NCI-H1092 treated with DMSO at 0.1 percent for 48 hours (cell line): ENCODE data around the gene HAPLN3.
"Not testable (repeated sequence)": the region's sequence is repeated elsewhere in the genome, so short reads cannot be mapped to it uniquely, and the experiment has no call there.

ENCODE experiments used
- DNase-seq: peaks from one replicate; lab custom pipeline; 2025; lab: John Stamatoyannopoulos, UW

The HAPLN3 gene, protein sequence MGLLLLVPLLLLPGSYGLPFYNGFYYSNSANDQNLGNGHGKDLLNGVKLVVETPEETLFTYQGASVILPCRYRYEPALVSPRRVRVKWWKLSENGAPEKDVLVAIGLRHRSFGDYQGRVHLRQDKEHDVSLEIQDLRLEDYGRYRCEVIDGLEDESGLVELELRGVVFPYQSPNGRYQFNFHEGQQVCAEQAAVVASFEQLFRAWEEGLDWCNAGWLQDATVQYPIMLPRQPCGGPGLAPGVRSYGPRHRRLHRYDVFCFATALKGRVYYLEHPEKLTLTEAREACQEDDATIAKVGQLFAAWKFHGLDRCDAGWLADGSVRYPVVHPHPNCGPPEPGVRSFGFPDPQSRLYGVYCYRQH

DNA sequence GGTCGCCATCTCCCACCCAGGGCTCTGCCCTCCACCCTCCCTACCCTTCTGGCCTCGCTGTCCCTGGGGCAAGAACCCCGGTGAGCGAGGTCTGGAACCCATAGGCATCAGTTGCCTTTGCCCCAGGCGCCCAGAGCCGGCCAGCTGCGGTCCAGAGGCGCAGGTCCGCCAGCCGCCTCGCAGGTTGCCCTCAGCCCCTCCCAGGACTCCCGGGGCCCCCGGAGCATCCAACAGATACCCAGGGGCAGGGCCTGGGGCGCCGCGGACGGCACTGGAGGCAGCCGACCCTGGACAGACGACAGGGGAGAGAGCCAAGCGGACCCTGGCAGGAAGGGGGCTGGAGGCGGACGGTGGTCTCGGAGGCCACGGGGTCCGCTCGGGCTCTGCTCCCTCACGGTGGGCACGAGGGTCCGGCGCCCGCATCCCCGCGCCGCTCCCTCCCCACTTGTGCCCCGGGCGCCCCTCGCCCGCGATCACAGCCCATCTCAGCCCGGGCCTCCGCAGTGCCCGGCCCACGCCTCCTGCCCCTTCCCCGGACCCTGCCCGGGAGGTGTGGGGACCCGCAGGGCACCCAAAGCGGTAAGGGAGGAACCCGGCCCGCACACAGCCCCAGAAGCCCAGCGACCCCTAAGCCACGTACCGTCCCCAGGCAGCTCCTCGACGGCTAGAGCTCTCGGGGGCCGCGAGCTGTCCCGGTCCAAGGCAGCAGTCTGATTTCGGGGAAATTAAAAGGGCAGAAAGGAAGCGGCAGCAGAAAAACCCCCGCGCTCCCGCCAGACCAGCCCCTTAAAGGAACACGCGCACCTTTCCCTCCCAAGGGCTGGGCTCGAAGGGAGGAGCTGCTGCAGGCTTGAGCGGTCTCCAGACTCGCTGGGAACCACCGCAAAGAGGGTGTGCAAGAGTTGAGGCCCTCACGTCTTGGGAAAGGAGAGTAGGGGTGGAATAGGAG lies at the start of gene HAPLN3:
Gene HAPLN3, minus strand, starts transcription at position 726 of the 949 bp plus-strand sequence. CDS start 8,246 bp downstream, outside the sequence.
- DNase-seq = no peak

DNA sequence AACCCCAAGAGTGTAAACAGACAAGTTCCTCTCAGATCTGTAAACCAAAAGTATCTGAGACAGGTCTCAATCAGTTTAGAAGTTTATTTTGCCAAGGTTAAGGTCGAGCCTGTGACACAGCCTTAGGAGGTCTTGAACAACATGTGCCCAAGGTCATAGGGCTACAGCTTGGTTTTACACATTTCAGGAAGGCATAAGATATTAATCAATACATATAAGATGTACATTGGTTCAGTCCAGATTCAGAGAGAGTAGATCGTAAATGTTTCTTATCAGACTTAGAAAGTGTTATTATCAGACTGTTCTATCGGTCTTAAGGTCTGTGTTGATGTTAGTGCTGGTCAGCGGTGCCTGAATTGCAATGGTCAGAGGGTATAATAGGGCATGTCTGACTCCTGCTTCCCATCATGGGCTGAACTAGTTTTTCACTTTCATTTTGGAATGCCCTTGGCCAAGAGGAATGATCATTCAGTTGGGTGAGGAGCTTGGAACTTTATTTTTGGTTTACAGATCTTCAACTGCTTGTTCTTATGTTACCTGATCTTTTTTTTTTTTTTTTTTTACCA lies 44.8 kb upstream of the HAPLN3 start:
- DNase-seq = no peak

DNA sequence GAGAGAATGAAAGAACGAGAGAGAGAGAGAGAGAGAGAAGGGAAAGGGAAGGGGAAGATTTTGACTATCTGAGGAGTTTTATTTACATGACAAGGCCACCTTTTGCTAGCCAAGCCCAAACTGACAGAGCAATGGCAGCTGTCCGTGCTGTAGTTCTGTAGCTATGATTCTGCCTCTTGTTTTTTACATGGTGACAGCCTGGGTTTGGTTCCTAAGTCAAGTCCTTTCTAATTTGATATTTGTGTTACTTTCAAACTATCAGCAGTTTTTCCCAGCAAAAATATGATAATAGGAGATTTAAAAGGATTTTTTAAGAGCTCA lies 44.1 kb upstream of the HAPLN3 start:
- no peak for DNase-seq

DNA sequence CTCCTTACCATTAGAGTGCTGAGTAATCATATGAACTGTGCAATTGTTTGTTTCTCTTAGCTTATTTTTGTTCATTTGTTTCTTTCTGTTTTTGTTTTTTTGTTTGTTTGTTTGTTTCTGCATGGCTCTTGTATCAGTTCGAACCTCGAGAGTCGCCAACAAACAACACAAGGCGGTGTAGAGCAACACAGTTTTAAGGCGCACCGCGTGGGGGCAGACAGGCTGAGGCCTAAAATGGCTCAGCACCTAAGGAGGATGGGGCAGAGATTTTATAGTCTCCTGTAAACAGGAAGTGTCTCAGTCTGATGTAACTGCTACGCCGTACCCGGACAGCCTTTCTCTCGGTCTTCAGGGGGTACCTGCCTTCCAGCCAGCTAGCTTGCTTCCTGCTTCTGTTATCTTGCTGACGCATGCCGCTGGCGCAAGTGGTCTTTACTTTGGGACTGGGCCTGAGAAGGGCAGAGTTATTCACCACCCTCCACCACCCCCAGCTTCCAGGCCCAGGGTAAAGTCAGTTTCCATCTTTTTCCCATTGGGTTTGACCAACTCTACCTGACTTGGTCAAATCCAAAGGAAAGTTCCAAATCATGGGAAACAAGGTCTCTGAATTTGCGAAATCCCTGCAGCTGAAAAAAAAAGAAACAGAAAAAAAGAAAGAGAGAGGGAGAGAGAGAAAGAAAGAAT lies 43.6 kb upstream of the HAPLN3 start:
- DNase-seq = no peak

DNA sequence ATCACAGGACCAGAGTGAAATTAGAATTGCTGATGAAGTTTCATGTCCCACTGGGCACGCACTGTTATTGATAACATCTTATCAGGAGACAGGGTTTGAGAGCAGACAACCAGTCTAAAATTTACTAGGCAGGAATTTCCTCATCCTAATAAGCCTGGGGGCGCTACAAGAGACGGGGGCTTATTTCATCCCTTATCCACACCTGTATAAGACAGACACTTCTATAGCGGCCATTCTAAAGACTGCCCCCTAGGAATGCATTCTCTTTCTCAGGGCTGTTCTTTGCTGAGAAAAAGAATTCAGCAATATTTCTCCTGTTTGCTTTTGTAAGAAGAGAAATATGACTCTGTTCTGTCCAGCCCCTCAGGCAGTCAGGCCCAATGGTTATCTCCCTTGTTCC lies 39.1 kb upstream of the HAPLN3 start:
- DNase-seq = not testable (repeated sequence)

DNA sequence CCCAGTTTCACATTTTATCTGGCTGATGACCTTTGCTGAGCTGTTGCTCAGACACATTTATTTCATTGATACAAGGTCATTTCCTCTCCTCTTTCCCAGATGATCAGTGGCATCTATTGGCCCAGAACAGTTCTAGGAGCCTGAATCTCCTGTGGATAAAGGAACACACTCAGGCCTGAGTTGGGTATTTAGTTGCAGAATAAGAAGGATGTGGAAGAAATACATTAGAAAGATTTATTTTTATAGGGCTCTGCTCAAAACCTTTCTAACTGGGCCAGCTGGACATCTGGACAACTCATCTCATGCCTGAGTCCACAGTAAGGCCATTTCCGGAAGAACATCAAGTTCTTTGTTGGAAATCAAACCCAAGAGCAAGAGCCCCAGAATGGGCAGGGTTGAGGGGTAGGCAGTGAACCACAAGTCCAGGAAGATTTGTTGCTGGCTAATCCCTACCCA lies 37.6 kb upstream of the HAPLN3 start:
- DNase-seq = no peak

DNA sequence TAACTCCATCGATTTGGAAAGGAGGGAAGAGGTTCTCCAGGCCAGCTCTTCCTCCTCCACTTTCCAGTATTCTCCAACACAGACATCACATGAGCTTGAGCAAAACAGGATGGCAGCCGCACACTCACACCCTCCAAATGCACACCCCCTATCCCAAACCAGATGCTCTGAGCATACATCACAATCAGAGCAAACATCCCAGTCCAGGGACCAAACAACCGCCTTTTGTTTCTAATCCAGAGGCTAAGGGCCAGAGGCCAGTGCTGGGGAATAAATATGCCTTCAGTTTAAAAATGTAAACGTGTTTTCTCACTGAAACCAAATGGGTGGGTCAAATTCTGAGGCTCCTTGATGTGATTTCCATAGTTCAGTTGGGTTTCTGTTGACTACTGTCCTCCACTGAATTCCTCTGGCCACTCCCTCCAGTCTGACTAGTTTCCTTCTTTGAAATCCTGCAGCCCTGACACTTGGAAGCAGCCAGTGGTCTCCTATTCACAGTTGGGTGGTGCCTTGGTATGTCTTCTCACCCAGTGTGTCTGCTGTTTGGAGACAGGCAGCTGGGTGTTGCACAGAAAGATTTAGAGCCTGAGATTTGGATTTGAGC lies 37.0 kb upstream of the HAPLN3 start:
- no peak for DNase-seq

DNA sequence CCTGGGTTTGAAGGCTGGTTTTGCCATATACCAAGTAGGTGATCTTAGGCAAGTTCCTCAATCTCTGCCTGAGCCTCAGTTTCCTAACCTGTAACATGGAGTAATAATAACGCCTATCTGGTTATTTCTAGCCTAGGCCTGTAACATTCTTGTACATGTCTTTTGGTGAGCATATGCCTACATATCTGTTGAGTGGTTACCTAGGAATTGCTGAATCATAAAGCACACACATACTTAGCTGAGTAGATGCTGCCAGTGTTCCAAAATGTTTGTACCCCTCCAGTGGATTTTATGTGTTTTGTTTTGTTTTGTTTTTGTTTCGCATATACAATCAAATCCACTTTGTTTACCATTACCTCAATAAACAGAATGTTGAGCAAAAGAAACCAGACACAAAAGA lies 35.2 kb upstream of the HAPLN3 start:
- no peak for DNase-seq

DNA sequence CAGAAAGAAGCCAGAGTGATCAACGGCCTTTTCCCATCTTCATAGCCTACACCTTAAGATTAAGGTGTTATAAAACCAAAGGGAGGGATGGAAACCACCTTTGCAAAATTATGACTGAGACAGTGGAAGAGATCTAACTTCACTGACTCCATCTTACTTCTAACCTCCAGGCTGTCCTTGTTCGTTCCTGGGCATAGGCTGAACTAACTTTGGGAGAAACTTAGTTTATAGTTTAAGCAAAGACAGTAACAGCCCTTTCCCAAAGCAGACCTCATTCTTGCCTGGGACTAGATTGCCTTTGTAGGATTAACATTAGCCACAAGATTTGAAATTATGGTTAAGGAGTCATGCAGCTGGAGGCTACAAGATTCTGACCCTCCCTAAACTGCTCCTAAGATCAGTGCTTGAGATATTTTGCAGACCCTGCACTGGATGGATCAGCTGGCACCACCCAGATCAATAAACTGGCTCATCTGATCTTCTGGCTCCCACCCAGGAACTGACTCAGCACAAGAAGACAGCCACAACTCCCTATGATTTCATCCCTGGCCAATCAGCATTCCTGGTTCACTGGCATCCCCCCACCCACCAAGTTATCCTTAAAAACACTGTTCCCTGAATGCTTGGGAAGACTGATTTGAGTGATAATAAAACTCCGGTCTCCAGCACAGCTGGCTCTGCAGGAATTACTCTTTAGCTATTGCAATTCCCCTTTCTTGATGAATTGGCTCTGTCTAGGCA lies 34.2 kb upstream of the HAPLN3 start:
- not testable (repeated sequence) for DNase-seq

DNA sequence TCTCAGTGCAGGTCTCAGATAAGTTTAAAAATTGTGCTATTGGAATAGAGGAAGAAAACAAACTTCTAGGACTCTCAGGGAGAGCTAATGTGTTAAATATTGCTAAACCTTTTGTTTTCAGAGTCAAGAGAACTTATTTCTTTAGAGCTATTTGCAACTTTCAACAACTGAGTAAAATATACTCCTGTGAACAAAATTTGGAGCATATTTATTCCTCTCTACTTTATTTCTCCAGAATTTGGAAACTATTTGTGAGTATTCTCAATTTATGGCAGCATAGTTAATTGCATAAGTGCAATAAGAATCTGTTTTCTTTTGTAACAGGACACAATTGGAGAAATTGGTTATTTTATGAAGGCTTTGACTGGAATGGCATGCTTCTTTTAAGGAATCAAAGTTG lies 32.8 kb upstream of the HAPLN3 start:
- not testable (repeated sequence) for DNase-seq

DNA sequence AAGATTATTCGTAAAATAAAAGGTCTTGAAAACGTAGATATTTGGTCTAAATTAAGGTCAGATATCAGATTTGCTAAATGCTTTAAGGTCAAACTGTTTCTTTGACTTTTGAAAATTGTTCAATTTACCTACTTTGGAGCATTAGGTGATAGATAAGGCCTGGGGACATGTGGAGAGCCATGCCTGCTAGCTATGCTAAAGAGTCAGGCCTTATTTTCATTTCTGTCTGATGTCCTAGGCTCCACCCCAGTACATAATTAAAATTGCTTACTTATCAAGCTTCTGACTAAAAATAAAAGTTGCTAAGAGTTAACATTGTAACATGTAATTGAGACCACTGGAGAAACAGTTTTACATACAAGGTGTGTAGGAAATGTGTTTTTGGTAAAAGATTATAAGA lies 30.3 kb upstream of the HAPLN3 start:
- DNase-seq = not testable (repeated sequence)

DNA sequence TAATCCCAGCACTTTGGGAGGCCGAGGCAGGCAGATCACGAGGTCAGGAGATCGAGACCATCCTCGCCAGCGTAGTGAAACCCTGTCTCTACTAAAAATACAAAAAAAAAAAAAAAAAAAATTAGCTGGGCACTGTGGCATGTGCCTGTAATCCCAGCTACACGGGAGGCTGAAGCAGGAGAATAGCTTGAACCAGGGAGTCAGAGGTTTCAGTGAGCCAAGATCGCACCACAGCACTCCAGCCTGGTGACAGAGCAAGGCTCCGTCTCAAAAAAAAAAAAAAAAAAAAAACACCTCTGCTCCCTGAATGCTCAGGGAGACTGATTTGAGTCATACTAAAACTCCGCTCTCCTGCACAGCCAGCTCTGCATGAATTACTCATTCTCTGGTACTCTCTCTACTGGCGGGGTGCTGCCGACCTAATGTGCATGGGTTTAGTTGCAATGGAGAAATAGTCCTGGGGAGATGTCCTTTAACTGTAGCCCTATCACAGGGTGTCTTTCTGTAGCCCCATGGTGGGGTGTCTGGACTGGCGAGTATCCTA lies 25.6 kb upstream of the HAPLN3 start:
- not testable (repeated sequence) for DNase-seq

DNA sequence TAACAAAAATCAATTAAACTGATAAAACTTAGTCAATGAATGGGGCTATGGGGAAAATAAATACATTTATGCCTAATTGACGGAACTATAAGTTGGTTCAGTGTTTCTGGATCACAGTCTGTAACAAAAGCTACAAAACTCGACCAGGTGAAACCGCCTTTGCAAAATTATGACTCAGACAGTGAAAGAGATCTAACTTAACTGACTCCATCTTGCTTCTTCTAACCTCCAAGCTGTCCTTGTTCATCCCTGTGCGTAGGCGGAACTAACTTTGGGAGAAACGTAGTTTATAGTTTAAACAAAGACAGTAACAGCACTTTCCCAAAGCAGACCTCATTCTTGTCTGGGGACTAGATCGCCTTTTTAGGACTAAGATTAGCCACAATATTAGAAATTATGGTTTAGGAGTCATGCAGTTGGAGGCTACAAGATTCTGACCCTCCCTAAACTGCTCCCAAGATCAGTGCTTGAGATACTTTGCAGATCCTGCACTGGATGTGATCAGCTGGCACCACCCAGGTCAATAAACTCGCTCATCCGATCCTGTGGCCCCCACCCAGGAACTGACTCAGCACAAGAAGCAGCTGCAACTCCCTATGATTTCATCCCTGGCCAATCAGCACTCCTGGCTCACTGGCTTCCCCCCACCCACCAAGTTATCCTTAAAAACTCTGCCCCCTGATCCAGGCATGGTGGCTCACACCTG lies 25.0 kb upstream of the HAPLN3 start:
- DNase-seq = no peak

DNA sequence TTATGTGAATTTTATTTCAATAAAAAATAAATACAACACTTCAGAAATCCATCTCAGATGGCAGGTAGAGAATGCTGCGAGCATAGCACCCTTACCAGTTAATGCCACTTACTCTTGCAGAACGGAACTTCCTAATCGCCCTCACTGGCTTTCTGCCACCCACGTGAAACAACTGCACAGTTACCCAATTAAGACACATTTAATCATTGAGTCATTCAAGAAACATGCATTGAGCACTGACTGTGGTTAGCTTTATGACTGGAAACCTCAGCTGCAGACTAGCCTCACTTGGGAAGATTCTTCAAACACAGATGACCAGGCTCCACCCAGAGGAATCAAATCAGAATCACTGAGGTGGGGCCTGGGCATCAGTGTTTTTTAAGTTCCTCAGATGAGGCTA lies 23.4 kb upstream of the HAPLN3 start:
- DNase-seq = no peak

DNA sequence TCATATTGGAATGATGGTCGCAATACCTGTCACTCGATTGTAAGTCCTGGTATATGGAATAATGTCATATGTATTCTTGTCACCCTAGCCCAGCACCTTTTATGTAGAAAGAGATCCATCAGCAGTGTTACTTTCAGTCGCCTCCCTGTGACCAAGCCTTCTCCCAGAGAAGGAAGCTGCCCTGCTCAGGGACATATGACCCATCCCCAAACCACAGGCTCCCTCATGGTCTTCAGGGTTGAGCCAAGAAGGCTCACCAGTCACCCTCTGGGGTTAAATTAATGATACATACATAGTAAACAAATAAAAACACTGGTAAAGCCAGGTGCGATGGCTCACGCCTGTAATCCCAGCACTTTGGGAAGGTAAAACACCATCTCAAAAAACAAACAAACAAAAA lies 22.4 kb upstream of the HAPLN3 start:
- DNase-seq = no peak

DNA sequence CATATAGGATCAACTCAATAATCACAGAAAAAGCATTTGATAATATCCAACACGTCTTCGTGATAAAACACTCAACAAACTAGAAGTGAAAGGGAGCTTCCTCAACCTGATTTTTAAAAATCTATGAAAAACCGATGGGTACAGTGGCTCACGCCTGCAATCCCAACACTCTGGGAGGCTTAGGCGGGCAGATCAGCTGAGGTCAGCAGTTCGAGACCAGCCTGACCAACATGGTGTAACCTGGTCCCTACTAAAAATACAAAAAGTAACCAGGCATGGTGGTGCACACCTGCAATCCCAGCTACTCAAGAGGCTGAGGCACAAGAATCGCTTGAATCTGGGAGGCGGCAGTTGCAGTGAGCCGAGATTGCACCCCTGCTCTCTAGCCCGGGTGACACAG lies 20.0 kb upstream of the HAPLN3 start:
- DNase-seq = no peak

DNA sequence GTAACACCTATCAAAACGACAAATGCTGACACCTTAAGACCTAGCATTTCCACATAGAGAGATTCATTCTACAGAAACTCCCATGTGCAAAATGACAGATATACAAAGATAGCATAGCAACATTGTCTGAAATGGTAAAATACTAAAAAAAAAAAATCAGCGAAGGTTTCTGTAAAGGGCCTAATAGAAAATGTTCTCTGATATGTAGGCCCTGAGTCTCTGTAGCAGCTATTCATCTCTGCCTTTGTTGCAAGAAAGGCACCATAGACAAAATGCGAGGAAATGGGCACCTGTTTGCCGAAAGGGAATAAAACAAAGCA lies 18.5 kb upstream of the HAPLN3 start:
- DNase-seq = no peak

DNA sequence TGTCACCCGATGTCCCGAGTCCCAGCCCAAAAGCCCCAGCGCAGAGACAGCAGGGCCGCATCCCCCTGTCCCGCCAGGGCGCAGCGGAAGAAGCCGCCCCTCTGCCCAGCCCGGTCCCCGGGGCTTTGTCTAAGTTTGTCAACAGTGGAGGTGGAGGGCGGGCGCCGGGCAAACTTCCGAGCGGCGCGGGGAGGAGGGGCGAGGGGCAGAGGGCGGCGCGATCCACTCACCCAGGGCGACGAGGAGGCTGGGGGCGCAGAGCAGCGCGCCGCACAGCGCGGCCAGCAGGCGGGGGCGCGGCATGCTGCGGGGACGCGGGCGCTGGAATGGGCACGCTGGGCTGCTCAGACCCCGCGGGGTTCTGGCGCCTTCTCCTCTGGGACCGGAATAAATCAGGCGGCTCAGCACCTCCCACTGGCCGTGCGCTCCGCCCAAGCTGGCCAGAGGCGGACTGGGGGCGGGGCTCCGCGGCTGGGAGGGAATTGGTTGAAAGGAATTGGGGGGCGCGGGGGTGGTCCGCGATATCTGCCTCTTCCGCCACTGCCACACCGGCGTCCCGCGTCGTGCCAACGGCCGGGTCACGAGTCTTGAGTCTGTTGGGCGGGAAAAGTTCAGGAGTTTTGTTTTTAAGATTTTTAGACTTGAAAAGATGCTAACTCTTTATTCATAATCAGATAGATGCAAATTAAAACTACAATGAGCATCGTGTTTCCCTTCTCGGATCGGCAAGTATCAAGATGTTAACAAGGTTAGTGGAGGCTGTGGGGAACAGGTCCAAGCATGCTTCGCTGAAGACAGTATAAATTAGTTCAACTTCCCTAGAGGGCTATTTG lies 17.9 kb upstream of the HAPLN3 start, which contains the start of gene MFGE8:
Gene MFGE8, minus strand, starts transcription at position 363 of the 833 bp plus-strand sequence. Its CDS starts 60 bp downstream, at position 303.
- DNase-seq = no peak

DNA sequence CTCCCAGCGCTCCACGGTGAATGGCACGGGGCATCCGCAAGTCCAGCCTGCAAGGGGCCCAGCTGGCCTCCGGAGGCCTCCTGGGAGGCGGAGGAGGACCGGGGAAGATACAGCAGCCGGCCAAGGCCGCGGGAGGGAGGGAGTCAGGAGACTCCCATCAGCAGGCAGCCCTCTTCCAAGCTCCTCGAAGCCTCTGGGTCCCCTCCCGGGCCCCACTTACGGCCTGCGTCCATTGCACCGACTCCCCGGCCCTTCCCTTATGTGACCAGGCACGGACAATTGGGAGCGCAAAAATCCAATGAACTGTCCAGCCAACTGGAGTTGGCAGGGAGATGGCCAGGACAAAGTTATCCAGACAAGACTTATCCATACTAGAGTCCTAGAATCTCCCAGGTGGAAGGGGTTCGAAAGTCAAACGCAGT lies 17.2 kb upstream of the HAPLN3 start:
- no peak for DNase-seq
